ENCODE data around the gene INPP5A. TPM values are rescaled to one million over a fixed set of nuclear protein-coding genes. Genes with fewer than 3 reads are reported as not detected.

INPP5A gene
- total and polyA plus RNA-seq, 10 of the 15 experiments (the other 5 are each of a cell fraction or from before 2014, with no cell fraction given), result 0.52 to 15.0 (median 6.3) TPM

- H2AFZ ChIP-seq (ENCODE audit: control insufficient read depth, low read depth, low read length), result no peak overlapping the region
- SMC1A ChIA-PET (ENCODE audit: uncharacterized antibody, unreplicated experiment), result interaction anchor here (1.2 kb wide), 1 partner anchor 28 kb away, joined by 4 read pairs; no protein-coding TSS in a partner anchor
- H3K4me3 ChIP-seq, result no peak overlapping the region
- WGBS (ENCODE audit: insufficient coverage, insufficient replicate concordance, low lambda C conversion rate, missing lambda C conversion rate), result 79% methylated on average over 3 of the region's 3 CpGs
- no peak overlapping the region for H3K27ac ChIP-seq (ENCODE audit: control insufficient read depth, insufficient read depth)
- BruUV-seq (replicated peaks), result no TSS peak
- intact Hi-C loops (cut with micrococcal nuclease; ENCODE audit: unreplicated experiment) (no loop called here), in situ Hi-C loops (cut with MboI) (no loop called here)
- H3K9ac ChIP-seq (ENCODE audit: control insufficient read depth, insufficient read depth, low read length), result no peak overlapping the region
- no peaks in the 10 kb centered on the region for H3K36me3 ChIP-seq (ENCODE audit: control insufficient read depth in 2 of 2, insufficient read depth in 2 of 2, low read length in 1 of 2)
- POLR2A ChIA-PET, result interaction anchor here (0.6 kb wide), 1 partner anchor 32 kb away, joined by 3 read pairs; no protein-coding TSS in a partner anchor
- no peaks in the 10 kb centered on the region for H4K20me1 ChIP-seq (ENCODE audit: control insufficient read depth, insufficient read depth)
- H3K79me2 ChIP-seq (ENCODE audit: control insufficient read depth, insufficient read depth, low read length), result peaks cover 4% of the 10 kb centered on the region; the same call in 1 of the 2 replicates
- ATAC-seq (no peak), FAIRE-seq (no peak), DNase-seq (ENCODE audit: low read depth, low spot score) (no peak)
- RAD21 ChIA-PET (ENCODE audit: unreplicated experiment), result no interaction called here
- H3K9me3 ChIP-seq (replicated peaks; ENCODE audit: control insufficient read depth, insufficient read depth, low read length), result peaks cover 9% of the 10 kb centered on the region; the same call in 2 of the 3 replicates
- H3K27me3 ChIP-seq (replicated peaks in 1 of 2; ENCODE audit: control insufficient read depth in 2 of 2, insufficient read depth in 2 of 2, low read length in 1 of 2), result no peaks in the 10 kb centered on the region
- peaks cover under 1% of the 10 kb centered on the region; the same call in 1 of the 2 replicates for H3K4me1 ChIP-seq (ENCODE audit: control insufficient read depth, insufficient read depth, low read length)
- CTCF ChIA-PET, result no interaction called here
- H3K4me2 ChIP-seq (ENCODE audit: control insufficient read depth, insufficient read depth), result no peak overlapping the region
- TF ChIP-seq NFYA (IDR thresholded peaks at IDR 0.05; ENCODE audit: borderline replicate concordance, low read depth, low read length) (no peak), BRCA1 (IDR thresholded peaks at IDR 0.05; ENCODE audit: low read depth, low read length) (no peak), TARDBP (IDR thresholded peaks at IDR 0.05; ENCODE audit: borderline replicate concordance) (no peak), ZBTB33 (IDR thresholded peaks at IDR 0.05) (no peak), HDGF (IDR thresholded peaks at IDR 0.05) (no peak), IKZF2 (IDR thresholded peaks at IDR 0.05) (no peak), MTA2 (IDR thresholded peaks at IDR 0.05; ENCODE audit: low read depth) (no peak), ESRRA (IDR thresholded peaks at IDR 0.05; ENCODE audit: low read length) (no peak), ZBED1 (IDR thresholded peaks at IDR 0.05; ENCODE audit: borderline replicate concordance) (no peak), ZSCAN29 (IDR thresholded peaks at IDR 0.05) (no peak)
- TF ChIP-seq, protein P1, sequence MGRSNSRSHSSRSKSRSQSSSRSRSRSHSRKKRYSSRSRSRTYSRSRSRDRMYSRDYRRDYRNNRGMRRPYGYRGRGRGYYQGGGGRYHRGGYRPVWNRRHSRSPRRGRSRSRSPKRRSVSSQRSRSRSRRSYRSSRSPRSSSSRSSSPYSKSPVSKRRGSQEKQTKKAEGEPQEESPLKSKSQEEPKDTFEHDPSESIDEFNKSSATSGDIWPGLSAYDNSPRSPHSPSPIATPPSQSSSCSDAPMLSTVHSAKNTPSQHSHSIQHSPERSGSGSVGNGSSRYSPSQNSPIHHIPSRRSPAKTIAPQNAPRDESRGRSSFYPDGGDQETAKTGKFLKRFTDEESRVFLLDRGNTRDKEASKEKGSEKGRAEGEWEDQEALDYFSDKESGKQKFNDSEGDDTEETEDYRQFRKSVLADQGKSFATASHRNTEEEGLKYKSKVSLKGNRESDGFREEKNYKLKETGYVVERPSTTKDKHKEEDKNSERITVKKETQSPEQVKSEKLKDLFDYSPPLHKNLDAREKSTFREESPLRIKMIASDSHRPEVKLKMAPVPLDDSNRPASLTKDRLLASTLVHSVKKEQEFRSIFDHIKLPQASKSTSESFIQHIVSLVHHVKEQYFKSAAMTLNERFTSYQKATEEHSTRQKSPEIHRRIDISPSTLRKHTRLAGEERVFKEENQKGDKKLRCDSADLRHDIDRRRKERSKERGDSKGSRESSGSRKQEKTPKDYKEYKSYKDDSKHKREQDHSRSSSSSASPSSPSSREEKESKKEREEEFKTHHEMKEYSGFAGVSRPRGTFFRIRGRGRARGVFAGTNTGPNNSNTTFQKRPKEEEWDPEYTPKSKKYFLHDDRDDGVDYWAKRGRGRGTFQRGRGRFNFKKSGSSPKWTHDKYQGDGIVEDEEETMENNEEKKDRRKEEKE (IDR thresholded peaks at IDR 0.05), result no peak
Measured at GRCh38 chr10:132599732-132600131, 62.1 kb downstream of the INPP5A start.

Data from GM12878 (cell line).